A549 treated with RU486 at 1 μM for 4 hours (cell line): ENCODE data around the gene NPAS1. TPM values are rescaled to one million over a fixed set of nuclear protein-coding genes. Genes with fewer than 3 reads are reported as not detected.

Experiments used
- total RNA-seq: library from RNA; stranded (reverse); fragments of 200-300 nt; extraction: Qiagen RNA extraction; gene quantifications from 5 replicates; pipeline ENCODE4 v1.2.3, GENCODE V29; 2022; ENCODE audit warnings: low read depth

Gene NPAS1, protein sequence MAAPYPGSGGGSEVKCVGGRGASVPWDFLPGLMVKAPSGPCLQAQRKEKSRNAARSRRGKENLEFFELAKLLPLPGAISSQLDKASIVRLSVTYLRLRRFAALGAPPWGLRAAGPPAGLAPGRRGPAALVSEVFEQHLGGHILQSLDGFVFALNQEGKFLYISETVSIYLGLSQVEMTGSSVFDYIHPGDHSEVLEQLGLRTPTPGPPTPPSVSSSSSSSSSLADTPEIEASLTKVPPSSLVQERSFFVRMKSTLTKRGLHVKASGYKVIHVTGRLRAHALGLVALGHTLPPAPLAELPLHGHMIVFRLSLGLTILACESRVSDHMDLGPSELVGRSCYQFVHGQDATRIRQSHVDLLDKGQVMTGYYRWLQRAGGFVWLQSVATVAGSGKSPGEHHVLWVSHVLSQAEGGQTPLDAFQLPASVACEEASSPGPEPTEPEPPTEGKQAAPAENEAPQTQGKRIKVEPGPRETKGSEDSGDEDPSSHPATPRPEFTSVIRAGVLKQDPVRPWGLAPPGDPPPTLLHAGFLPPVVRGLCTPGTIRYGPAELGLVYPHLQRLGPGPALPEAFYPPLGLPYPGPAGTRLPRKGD
- total RNA-seq, result 4.0 to 7.4 TPM (median 6.4 TPM) in 5 replicates

DNA sequence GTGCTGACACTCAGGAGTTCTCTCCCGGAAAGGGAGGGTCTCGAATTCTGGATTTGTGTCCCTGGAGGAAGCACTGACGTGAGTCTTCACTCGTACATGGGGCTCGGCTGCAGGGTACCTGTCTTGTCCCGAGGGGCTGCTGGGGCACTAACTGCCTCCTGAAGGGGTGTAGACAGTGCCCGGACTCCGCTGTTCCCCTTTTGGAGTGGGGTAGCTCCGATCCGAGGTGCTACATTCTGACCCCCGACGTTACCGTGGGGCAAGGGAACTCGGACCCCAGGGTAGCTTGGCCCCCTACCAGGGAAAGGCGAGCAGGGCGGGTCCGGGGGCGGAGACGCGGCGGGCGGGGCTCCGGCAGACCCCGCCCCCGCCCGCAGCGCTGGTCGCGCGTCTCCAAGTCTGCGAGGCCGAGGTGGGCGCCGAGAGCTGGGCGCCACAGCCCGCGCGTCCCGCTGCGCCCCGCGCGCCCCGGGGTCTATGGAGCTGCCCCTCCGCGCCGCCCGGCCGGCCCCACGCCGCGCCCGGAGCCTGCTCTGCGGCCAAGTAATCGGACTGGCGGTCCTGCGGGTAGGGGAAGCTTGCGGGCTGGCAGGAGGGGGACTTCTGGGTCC lies at the start of gene NPAS1:
Gene NPAS1 (plus strand): TSS at position 407 of the 611 bp plus-strand sequence. CDS start 1,211 bp downstream, outside the sequence.

Other genes starting within 250 kb of the NPAS1 start
- 228 to 282 TPM (median 257 TPM) in 5 replicates for gene SLC1A5, start 231.2 kb upstream of the NPAS1 start, total RNA-seq
- 231 to 323 TPM (median 313 TPM) in 5 replicates for gene AP2S1, start 169.0 kb upstream of the NPAS1 start, total RNA-seq
- 21.4 to 28.9 TPM (median 27.9 TPM) in 5 replicates for gene ARHGAP35, start 158.8 kb upstream of the NPAS1 start, total RNA-seq
- 35.2 to 88.9 TPM (median 86.6 TPM) in 5 replicates for gene TMEM160, start 28.8 kb downstream of the NPAS1 start, total RNA-seq
- gene ZC3H4, start 93.9 kb downstream of the NPAS1 start, total RNA-seq, result 16.2 to 21.2 TPM (median 19.8 TPM) in 5 replicates
- 207 to 239 TPM (median 213 TPM) in 5 replicates for gene SAE1, start 111.0 kb downstream of the NPAS1 start, total RNA-seq
- gene BBC3, start 211.4 kb downstream of the NPAS1 start, total RNA-seq, result 19.6 to 36.3 TPM (median 29.0 TPM) in 5 replicates
- gene CCDC9, start 236.7 kb downstream of the NPAS1 start, total RNA-seq, result 23.5 to 25.4 TPM (median 24.0 TPM) in 5 replicates